Globus pallidus (tissue), 1 donor: ENCODE data around the gene FANCG.
A peak's percentile ranks its signal among the peaks of the same experiment; 100 is the strongest.

Experiments
- DNase-seq: peaks from one replicate; pipeline ENCODE4 v3.0.0-alpha.2; 2015; ENCODE audit warnings: low spot score

FANCG gene

DNA sequence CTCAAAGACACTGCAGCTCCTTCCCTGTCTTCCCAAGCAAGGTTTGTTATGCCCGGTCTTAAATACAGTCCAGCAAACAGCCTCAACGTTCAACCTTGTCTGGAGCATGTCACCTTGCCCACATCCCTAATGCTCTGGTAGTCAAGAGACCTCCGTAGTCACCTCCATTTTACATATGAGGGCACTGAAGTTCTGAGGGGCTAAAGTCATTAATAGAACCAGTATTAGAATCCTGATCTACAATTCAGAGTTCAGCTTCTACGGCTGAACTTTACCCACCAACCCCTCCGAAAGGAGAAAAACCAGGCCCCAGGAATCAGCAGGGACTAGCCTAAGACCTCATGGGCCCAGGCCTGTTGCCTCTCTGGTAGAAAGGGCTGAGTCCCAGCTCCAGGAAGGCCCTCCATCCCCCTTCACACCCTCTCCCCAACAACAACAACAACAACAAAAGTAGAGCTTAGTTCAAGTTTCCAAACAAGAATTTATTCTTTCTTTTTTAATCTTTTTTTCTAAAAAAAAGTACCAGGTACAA is 24.0 kb upstream of the FANCG start:
- DNase-seq, result no peak

DNA sequence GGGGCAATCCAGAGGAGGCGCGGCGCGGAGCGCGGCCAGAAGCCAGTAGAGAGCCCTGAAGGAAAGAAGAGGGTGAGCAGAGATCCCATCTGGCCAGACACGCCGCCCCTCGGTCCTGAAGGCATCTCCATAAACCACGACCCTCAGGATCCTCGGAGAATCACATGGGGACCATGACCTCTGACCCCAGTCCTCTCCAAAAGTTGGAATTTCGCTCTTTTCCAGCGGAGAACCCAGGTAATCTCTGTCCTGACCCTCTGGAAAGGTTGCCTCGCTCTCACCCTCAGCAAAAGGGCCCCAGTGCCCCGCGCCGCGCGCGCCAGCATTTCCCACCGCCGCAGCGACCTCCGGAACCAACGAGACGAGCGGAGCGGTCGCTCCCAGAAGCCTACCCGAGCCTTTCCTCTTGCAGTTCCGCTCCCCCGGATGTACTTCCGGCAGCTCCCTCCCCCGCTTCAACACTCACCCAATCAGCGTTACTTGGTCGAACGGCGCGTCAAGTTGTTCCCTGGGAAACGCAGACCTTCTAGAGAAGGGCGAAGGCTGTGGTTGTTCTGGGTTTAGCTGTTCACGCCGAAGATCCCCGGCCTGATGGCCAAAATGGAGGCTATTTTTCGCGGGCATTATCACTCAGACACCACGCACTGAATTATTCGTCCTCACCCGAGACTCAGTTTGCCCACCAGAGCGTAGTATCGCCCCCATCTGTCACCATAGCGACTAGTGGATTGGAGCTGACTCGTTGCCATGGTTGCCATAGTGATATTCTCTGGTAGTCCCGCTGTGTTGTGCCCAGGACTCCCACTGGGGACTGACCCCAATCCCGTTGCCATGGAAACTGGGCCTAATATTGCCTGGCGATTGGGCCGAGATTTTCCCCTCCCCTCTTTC is 23.3 kb upstream of the FANCG start, which contains the start of gene STOML2:
TSS of gene STOML2 (minus strand) at position 363 of the 891 bp plus-strand sequence. CDS start at position 326, 37 bp downstream.
- peak; percentile 96 for DNase-seq

DNA sequence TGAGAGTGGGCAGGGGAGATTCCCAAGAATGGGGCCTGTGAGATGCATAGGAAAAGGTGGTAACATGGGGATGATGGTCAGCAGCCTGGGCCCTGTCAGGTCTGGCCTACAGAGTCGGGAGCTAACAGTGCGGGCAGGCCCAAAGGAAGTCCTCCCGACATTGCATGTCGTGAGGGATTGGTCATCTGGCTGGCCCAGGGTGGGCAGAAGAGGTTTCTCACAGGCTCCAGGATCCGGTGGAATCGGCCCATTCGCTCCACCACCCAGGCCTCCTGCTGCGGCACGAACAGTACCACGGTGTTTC is 22.7 kb upstream of the FANCG start:
- DNase-seq, result no peak

DNA sequence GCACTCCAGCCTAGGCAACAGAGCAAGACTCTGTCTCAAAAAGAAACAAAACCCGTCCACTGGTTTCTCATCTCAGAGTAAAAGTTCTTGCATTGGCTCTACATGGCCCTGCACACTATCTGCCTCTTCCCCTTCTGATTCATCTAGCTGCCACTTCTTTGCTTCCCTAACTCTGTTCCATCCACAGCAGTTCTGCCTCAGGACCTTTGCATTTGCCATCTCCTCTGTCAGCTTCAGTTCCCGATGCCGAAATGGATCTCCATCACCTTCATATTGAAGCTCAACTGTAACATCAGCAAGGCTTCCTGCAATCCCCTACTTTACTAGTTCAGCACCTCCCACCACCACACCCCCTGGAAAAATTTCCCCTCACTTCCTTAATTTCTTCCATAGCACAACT is 17.8 kb upstream of the FANCG start:
- DNase-seq, result no peak

DNA sequence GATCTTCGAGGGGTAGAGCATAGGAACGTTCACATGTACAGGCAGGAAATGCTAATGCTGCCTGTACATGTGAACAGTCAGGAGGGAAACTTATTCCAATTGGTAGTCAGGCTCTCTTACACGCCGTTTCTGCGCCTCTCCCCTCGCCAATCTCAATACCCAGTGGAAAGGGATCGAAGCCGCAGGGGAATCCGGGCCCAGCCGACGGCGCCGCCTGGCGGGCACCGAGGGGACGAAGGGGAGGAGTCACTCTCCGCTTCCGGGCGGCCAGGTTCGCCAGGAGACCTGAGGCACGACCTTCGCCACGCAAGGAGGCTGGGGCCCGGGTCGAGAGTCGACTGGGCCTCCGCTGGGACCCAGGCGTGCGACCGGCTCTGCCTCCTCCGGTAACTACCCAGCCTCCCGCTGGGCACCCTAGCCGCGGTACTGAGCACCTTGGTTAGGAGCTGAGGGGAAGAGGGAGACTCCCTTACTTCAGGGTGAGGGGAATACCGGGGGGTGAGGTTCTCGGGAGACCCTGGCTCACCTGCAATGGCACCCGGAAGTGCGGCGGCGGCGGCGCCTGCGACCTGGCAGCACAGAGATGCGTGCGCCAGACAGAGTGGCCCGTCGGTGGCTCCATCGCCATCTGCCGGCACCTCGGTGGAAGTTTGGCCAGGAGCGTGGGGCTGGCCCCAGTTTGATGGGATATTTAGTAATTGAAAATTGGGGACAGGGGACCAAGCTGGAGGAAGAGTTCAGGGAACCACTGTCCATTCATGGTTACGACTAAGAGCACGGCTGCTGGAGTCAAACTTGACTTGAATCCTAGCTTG is 16.5 kb upstream of the FANCG start, which contains the start of gene PIGO:
TSS of gene PIGO (minus strand) at position 557 of the 815 bp plus-strand sequence. CDS start 1,026 bp downstream, outside the sequence.
- peak; percentile 80 for DNase-seq

DNA sequence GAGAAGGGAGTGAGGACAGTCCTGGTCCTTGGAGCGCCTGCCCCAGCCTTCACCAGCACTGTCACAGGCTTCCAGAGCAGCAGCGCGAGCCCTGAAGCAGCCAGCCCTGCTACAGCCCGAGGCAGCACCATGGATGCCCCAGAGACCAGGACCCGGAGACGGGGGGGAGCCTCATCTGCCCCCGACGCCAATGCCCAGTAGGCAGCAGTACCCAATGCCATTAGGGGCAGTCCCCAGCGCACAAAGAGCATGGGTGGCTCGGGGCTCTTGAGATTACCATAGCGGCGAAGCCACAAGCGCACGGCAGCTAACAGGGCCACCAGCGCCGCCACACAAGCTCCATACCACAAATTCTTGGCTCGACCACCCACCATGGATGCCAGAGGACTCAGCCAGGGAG is 11.8 kb upstream of the FANCG start:
- DNase-seq, result no peak

DNA sequence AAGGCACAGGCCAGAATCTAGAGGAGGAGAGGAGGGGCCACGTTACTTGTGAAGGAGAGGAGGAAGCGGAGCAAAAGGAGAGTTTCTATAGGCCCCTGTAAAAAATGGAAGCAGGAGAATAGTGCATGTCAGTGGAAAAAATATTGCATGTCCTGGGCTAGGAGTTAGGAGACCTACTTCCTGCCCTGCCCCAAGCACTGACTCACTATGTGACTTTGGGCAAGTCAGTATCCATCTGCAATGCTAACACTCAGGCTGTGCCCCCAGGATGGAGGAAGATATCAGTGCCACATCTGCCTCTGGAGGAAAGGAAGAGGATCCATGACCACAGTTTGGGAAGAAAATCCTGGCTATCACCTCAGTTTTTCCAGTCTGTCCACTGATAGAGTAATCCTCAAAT is 9.7 kb upstream of the FANCG start:
- no peak for DNase-seq

DNA sequence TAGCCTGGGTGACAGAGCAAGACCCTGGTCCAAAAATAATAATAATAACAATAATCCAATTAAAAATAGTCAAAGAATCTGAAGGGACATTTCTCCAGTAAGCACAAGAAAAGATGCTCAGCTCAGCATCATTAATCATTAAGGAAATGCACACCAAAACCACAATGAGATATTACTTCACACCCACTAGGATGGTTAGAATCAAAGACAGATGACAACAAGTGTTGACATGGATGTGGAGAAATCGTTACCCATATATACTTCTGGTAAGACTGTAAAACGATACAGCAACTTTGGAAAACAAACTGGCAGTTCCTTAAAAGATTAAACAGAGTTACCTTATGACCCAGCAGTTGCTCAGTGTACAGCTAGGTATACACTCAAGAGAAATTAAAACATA is 5.3 kb upstream of the FANCG start:
- no peak for DNase-seq

DNA sequence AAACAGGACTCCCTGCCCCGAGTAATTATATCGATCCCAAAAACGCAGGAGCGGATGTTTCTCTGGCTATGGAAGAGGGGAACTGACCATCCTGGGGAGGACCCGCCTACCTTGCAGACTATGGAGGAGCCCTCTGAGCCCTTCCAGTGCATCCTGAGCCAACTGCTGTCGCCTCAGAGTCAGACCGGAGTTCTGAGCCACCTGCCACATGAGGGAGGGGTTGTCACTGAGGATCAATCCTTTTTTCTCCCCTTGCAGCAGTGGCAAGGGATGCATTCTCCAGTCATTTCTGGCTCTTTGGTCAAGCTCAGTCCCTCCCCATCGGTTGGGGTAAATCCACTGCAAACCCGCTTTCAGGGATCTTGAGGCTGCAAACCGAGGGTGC is 709 bp downstream of the FANCG start:
- no peak for DNase-seq

DNA sequence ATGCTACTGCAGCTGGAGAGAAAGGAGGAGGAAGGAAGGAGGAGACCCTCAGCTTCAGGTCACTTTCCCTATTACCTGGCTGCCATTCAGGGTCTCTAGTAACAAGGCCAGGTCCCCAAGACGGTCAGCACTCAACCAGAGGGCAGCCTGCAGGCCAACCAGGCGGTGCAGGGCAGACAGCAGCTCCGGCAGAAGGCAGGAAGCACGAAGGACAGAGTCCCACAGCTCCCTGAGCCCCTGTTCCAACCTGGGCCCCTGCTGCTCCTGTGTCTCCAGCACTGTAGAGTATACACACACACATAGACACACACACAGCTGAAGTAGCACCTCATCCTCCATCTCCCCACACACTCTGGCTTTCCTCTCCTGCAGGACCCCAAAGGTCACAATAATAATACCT is 1.7 kb downstream of the FANCG start:
- no peak for DNase-seq

DNA sequence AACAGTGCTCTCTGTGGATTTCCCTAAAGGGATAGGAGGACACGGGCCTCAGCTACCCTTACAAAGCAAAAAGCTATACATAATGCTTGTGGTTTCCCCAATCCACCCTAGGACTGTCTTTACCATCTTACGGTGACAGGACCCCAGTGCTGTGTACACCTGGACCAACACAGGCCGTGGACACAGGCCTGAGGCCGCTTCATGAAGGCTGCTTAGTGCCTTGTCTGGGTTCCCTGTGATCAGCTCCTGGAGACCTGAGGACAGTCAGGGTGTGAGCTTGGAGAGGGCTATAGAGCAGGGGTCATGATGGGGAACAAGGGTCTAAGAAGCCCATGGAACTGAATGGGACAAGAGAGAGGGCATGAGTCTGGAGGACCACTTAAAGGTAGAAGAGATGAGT is 2.9 kb downstream of the FANCG start:
- no peak for DNase-seq

DNA sequence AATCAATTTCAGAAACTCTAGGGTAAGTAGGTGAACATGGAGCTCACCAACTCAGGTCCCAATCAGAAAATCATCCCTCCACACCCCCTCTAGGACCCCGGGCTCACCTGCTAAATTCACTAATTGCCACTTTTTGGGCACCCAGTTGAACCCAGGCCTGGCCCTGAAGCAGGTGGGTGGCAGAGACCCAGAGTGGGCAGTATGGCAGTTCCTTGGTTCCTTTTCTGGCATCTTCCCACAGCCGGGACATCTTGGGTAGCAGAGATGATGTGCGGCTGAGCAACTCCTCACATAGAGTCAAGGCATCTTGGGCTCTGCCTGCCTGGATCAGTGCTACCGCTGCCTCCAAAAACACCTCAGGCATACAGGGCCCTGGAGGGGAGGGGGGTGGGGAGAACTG is 4.4 kb downstream of the FANCG start:
- DNase-seq, result no peak

DNA sequence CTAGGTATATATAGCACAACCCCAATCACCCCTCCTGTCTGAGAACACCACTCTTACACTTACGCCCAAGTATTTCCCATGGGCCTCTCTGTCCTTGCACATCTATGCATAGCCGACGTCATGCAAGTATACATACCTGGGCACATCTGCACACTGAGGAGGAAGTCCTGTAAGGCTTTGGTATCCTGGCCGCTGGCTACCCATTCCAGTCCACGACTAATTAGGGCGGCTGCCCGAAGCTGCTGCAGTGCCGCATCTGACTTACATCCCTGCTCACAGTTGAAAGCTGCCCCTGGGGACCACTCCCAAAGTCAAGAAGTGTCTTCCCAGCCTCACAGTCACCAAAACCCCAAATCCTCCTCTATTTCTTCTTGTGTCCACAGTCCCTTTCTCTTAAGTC is 5.0 kb downstream of the FANCG start:
- DNase-seq, result no peak

DNA sequence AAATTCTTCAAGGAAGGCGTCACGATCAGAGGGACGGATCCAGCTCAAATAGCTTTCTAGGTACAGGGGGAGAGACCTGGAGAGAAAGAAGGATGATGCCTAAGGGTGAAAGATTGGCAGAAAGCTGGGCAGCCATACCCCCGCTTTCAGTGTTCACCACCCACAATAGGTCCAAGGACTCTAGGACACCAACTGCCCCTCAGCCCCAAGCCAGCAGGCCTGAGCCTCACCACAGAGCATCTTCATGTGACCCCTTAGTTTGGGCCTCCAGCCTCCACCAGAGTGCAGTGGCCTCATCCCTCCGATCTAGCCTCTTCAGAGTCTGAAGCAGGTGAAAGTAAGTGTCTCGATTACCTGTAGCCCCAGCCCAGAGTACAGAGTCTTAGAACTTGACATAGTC is 5.6 kb downstream of the FANCG start:
- no peak for DNase-seq

DNA sequence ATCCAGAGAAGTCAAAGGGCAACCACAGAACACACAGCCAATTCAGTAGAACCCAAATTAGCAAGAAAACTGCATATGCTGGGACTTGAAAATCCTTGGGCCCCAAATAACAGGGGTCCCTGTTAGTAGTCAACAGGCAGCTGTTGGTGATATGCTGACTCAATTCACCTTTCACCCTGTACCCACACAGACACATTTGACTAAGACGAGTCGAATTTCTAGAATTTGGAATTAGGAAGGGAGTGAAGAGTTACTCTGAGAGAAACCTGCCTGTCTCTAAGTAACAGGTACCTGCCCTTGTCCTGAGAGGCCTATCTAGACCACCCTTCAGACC is 6.5 kb downstream of the FANCG start:
- DNase-seq, result no peak

DNA sequence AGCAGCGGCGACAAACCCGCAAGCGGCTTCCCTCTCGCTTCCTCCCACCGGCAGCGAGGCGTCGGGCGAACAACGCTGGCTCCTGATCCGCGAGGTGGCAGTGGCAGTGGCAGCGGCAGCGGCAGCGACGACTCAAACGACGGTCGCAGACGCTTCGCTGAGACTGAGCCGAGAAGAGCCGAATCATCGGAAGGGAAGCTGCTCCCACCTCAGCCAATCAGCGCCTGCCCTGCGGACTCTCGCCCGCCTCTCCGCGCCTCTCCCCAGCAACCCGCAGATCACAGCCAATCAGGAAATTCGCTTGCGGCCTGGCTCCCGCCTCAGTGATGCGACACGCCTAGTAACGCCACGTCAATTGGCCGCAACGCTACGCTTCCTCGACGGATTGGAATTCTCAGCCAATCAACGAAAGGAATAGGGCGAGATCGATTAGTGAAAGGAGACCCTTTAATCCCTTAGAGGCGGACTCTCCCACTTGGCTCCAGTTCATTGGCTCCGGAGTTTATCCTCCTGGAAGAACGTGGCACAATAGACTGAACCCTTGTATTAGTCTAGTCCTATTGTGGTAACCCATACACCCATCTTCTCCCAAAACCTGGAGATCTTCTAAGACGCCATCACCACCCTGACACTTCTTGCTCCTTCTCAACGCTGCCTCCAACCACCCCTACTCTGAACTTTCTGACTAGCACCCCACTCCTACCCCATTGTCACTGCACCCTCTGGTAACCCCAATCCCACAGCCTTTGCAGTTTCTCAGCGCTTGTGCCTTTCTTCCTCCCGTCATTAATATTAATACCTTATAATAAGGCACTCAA is 7.1 kb downstream of the FANCG start, which contains the start of gene VCP:
TSS of gene VCP (minus strand) at position 165 of the 818 bp plus-strand sequence. CDS start 272 bp downstream, outside the sequence.
- DNase-seq, result peak; percentile 99

DNA sequence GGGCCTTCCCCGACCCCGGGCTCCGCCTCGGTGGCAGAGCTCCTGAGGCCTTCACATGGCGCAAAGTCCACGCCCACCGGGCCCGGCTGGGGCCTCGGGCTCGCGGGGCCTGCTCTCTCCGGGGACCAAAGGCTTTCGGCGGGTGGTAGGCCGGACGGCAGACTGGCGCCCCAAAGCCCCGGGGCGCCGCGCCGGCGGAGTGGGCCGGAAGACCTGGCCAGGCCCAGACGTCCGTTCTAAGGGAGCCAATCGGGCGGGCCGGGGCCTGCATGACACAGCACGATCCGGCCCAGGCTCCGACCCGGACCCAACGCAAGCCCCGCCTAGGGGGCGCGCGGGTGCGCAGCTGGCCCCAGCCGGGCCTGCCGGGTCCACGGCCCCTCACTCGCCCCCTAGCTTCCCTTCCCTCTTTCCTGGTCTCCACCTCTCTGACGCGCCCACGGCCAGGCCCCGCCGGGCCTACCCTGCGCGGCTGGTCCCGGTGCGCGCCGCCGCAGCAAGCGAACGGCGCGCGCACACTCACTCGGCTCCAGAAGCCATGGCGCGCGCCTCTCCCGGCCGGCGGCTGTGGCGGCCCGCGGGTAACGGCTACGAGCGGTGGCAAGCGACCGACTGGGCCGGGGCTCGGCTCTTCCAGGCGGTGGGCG is 7.8 kb downstream of the FANCG start:
- peak; percentile 68 for DNase-seq

DNA sequence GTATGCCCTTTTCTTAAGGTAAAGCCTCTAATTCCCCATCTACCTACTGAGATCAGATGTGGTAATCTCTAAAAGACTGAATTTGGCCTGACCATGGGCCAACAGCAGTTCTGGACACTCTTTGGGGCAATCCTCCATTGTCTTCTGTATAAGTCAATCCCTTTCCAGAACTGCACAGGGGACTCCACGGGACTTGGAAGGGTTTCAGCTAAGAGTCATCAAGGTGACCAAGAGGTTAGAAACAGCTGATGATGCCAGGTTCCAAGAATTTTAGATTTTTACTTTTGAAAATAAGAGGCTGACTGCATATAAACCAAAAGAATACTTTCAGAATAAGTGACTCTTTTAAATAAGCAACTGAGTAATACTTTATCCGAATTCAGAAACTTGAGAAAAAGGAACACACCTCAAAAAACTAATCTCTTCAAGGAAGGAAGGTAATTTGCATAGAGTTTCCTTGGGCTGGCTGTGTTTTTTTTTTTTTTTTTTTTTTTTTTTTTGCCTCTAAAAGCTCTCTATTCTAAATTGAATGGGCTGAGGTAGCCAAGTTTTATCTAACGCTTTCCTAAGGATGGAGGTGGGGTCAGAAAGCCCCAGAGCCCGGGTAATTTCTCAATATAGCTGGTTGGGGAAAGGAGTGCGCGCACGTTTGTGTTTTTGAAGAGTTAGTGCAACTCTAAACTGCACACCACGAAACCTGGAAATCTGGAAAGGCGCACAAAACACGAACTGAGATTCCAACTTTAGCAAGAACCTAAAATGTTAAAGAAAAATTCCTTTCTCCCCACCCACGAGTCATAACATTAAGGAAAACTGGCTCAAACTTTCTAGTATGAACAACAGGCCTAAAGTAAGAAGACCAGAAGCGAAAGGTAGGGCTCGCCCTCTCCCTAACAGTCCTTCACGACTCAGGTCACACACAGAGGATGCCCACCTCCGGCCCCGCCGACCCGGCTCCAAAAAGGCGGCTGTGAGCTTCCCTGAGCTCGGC is 8.6 kb downstream of the FANCG start:
- no peak for DNase-seq

DNA sequence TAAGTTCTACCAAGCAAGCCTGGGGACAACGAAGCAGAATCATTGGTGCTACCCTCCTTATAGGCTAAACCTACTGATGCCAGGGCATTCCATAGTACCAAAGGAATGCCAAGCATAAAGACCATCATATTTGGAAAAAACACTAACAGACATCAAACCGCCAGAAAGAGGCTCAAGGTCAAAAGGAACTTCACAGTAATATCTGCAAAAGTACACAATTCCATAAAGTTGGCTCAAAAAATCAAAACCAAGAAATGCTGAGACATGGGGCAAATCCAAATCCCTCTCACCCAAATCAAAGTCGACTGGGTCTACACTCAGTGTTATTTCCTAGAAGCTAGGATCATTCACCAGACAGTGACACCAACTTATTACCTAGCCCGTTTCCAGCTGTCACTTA is 10.7 kb downstream of the FANCG start:
- DNase-seq, result no peak

DNA sequence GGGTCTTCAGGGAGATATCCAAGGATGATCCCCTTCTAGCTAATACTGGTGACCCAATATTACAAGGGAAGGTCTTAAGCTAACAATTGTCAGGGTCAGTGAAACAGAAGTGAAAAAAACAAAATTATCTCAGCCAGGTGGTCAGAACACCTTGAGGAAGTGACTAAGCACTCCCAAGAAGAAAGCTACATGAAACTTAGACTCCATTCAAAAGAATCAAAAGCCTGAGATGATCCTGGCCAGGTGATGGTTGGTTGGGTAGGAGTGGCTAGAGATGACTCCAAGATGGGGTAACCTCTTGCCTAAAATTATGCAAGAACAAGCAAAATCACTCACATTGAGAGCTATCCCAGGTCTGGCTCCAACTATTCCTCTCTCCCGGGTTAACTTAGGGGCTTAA is 12.7 kb downstream of the FANCG start:
- no peak for DNase-seq
